ENCODE results near the gene FAM149B1. TPM values are rescaled to one million over a fixed set of nuclear protein-coding genes. Genes with fewer than 3 reads are reported as not detected.

The FAM149B1 gene
- total and polyA plus RNA-seq, 4 donors = 32.1 to 39.9 (median 38.2) TPM

- H3K36me3 ChIP-seq (ENCODE audit: control insufficient read depth, insufficient read depth, low read length) = peaks cover 8% of the 10 kb centered on the region
- no peak overlapping the region for H3K4me3 ChIP-seq (ENCODE audit: low read depth, low read length)
- H3K27ac ChIP-seq (ENCODE audit: low read depth, low read length) = no peak overlapping the region
- WGBS (ENCODE audit: insufficient coverage) = no CpG with 5 or more reads among the region's 1 CpG
- H3K9me3 ChIP-seq (ENCODE audit: control insufficient read depth, insufficient read depth, low read length) = no peaks in the 10 kb centered on the region
- no peaks in the 10 kb centered on the region for H3K27me3 ChIP-seq (ENCODE audit: control insufficient read depth, insufficient read depth, low read length)
- no peaks in the 10 kb centered on the region for H3K4me1 ChIP-seq (ENCODE audit: control insufficient read depth, insufficient read depth, low read length)
- DNase-seq (ENCODE audit: low read depth in 4 of 6, low spot score in 6 of 6) = no peak
These were observed 53.1 kb downstream of the FAM149B1 start for GRCh38 chr10:73220989-73221388.

GRCh38 chr10:73225518-73225917, 57.6 kb downstream of the FAM149B1 start:
- Histone ChIP-seq H3K27me3 (ENCODE audit: control insufficient read depth, insufficient read depth, low read length) (no peaks in the 10 kb centered on the region), H3K4me1 (ENCODE audit: control insufficient read depth, insufficient read depth, low read length) (no peaks in the 10 kb centered on the region), H3K36me3 (ENCODE audit: control insufficient read depth, insufficient read depth, low read length) (peaks cover 7% of the 10 kb centered on the region), H3K4me3 (ENCODE audit: low read depth, low read length) (no peak overlapping the region), H3K27ac (ENCODE audit: low read depth, low read length) (no peak overlapping the region), H3K9me3 (ENCODE audit: control insufficient read depth, insufficient read depth, low read length) (no peaks in the 10 kb centered on the region)
- no peak for DNase-seq (ENCODE audit: low read depth in 4 of 6, low spot score in 6 of 6)

GRCh38 chr10:73226663-73227062, 58.7 kb downstream of the FAM149B1 start:
- DNase-seq (ENCODE audit: low read depth in 4 of 6, low spot score in 6 of 6) = no peak
- H3K4me1 ChIP-seq (ENCODE audit: control insufficient read depth, insufficient read depth, low read length) = no peaks in the 10 kb centered on the region
- H3K36me3 ChIP-seq (ENCODE audit: control insufficient read depth, insufficient read depth, low read length) = peaks cover 8% of the 10 kb centered on the region
- no peaks in the 10 kb centered on the region for H3K9me3 ChIP-seq (ENCODE audit: control insufficient read depth, insufficient read depth, low read length)
- H3K4me3 ChIP-seq (ENCODE audit: low read depth, low read length) = no peak overlapping the region
- H3K27me3 ChIP-seq (ENCODE audit: control insufficient read depth, insufficient read depth, low read length) = no peaks in the 10 kb centered on the region
- H3K27ac ChIP-seq (ENCODE audit: low read depth, low read length) = no peak overlapping the region

GRCh38 chr10:73228247-73228646, 60.3 kb downstream of the FAM149B1 start:
- WGBS (ENCODE audit: insufficient coverage) = 100% methylated on average over 1 of the region's 3 CpGs
- Histone ChIP-seq H3K27me3 (ENCODE audit: control insufficient read depth, insufficient read depth, low read length) (no peaks in the 10 kb centered on the region), H3K27ac (ENCODE audit: low read depth, low read length) (no peak overlapping the region), H3K9me3 (ENCODE audit: control insufficient read depth, insufficient read depth, low read length) (no peaks in the 10 kb centered on the region), H3K4me3 (ENCODE audit: low read depth, low read length) (no peak overlapping the region), H3K4me1 (ENCODE audit: control insufficient read depth, insufficient read depth, low read length) (no peaks in the 10 kb centered on the region), H3K36me3 (ENCODE audit: control insufficient read depth, insufficient read depth, low read length) (peaks cover 9% of the 10 kb centered on the region)
- no peak for DNase-seq (ENCODE audit: low read depth in 4 of 6, low spot score in 6 of 6)

GRCh38 chr10:73229567-73229966, 61.6 kb downstream of the FAM149B1 start:
- peaks cover 11% of the 10 kb centered on the region for H3K36me3 ChIP-seq (ENCODE audit: control insufficient read depth, insufficient read depth, low read length)
- no peak overlapping the region for H3K4me3 ChIP-seq (ENCODE audit: low read depth, low read length)
- H3K27ac ChIP-seq (ENCODE audit: low read depth, low read length) = no peak overlapping the region
- no peaks in the 10 kb centered on the region for H3K27me3 ChIP-seq (ENCODE audit: control insufficient read depth, insufficient read depth, low read length)
- WGBS (ENCODE audit: insufficient coverage) = 91% methylated on average over 5 of the region's 6 CpGs
- H3K4me1 ChIP-seq (ENCODE audit: control insufficient read depth, insufficient read depth, low read length) = no peaks in the 10 kb centered on the region
- DNase-seq (ENCODE audit: low read depth in 4 of 6, low spot score in 6 of 6) = no peak
- no peaks in the 10 kb centered on the region for H3K9me3 ChIP-seq (ENCODE audit: control insufficient read depth, insufficient read depth, low read length)

- Histone ChIP-seq H3K4me3 (ENCODE audit: low read depth, low read length) (no peak overlapping the region), H3K4me1 (ENCODE audit: control insufficient read depth, insufficient read depth, low read length) (no peaks in the 10 kb centered on the region), H3K36me3 (ENCODE audit: control insufficient read depth, insufficient read depth, low read length) (peaks cover 29% of the 10 kb centered on the region), H3K27ac (ENCODE audit: low read depth, low read length) (no peak overlapping the region), H3K27me3 (ENCODE audit: control insufficient read depth, insufficient read depth, low read length) (no peaks in the 10 kb centered on the region), H3K9me3 (ENCODE audit: control insufficient read depth, insufficient read depth, low read length) (no peaks in the 10 kb centered on the region)
- WGBS (ENCODE audit: insufficient coverage) = 86% methylated on average over 4 of the region's 8 CpGs
- DNase-seq (ENCODE audit: low read depth in 4 of 6, low spot score in 6 of 6) = no peak
These were observed 65.0 kb downstream of the FAM149B1 start for GRCh38 chr10:73232887-73233286.

- Histone ChIP-seq H3K4me1 (ENCODE audit: control insufficient read depth, insufficient read depth, low read length) (no peaks in the 10 kb centered on the region), H3K9me3 (ENCODE audit: control insufficient read depth, insufficient read depth, low read length) (no peaks in the 10 kb centered on the region), H3K36me3 (ENCODE audit: control insufficient read depth, insufficient read depth, low read length) (peaks cover 25% of the 10 kb centered on the region), H3K4me3 (ENCODE audit: low read depth, low read length) (no peak overlapping the region), H3K27me3 (ENCODE audit: control insufficient read depth, insufficient read depth, low read length) (no peaks in the 10 kb centered on the region), H3K27ac (ENCODE audit: low read depth, low read length) (no peak overlapping the region)
- WGBS (ENCODE audit: insufficient coverage) = no CpG with 5 or more reads among the region's 2 CpGs
- DNase-seq (ENCODE audit: low read depth in 4 of 6, low spot score in 6 of 6) = no peak
These were observed 66.0 kb downstream of the FAM149B1 start for GRCh38 chr10:73233883-73234282.

- Histone ChIP-seq H3K9me3 (ENCODE audit: control insufficient read depth, insufficient read depth, low read length) (no peaks in the 10 kb centered on the region), H3K4me3 (ENCODE audit: low read depth, low read length) (no peak overlapping the region), H3K4me1 (ENCODE audit: control insufficient read depth, insufficient read depth, low read length) (no peaks in the 10 kb centered on the region), H3K27ac (ENCODE audit: low read depth, low read length) (no peak overlapping the region), H3K36me3 (ENCODE audit: control insufficient read depth, insufficient read depth, low read length) (peaks cover 25% of the 10 kb centered on the region), H3K27me3 (ENCODE audit: control insufficient read depth, insufficient read depth, low read length) (no peaks in the 10 kb centered on the region)
- WGBS (ENCODE audit: insufficient coverage) = 80% methylated on average over 1 of the region's 7 CpGs
- no peak for DNase-seq (ENCODE audit: low read depth in 4 of 6, low spot score in 6 of 6)
These were observed 66.8 kb downstream of the FAM149B1 start for GRCh38 chr10:73234695-73235094.

- no CpG with 5 or more reads among the region's 5 CpGs for WGBS (ENCODE audit: insufficient coverage)
- Histone ChIP-seq H3K4me3 (ENCODE audit: low read depth, low read length) (no peak overlapping the region), H3K27ac (ENCODE audit: low read depth, low read length) (no peak overlapping the region), H3K4me1 (ENCODE audit: control insufficient read depth, insufficient read depth, low read length) (no peaks in the 10 kb centered on the region), H3K27me3 (ENCODE audit: control insufficient read depth, insufficient read depth, low read length) (no peaks in the 10 kb centered on the region), H3K36me3 (ENCODE audit: control insufficient read depth, insufficient read depth, low read length) (peaks cover 28% of the 10 kb centered on the region), H3K9me3 (ENCODE audit: control insufficient read depth, insufficient read depth, low read length) (no peaks in the 10 kb centered on the region)
- no peak for DNase-seq (ENCODE audit: low read depth in 4 of 6, low spot score in 6 of 6)
These were observed 71.2 kb downstream of the FAM149B1 start for GRCh38 chr10:73238990-73239566.

GRCh38 chr10:73239908-73240307, 72.0 kb downstream of the FAM149B1 start:
- H3K27me3 ChIP-seq (ENCODE audit: control insufficient read depth, insufficient read depth, low read length) = no peaks in the 10 kb centered on the region
- peaks cover 25% of the 10 kb centered on the region for H3K36me3 ChIP-seq (ENCODE audit: control insufficient read depth, insufficient read depth, low read length)
- H3K4me1 ChIP-seq (ENCODE audit: control insufficient read depth, insufficient read depth, low read length) = no peaks in the 10 kb centered on the region
- H3K4me3 ChIP-seq (ENCODE audit: low read depth, low read length) = no peak overlapping the region
- DNase-seq (ENCODE audit: low read depth in 4 of 6, low spot score in 6 of 6) = no peak
- H3K27ac ChIP-seq (ENCODE audit: low read depth, low read length) = no peak overlapping the region
- no peaks in the 10 kb centered on the region for H3K9me3 ChIP-seq (ENCODE audit: control insufficient read depth, insufficient read depth, low read length)
- WGBS (ENCODE audit: insufficient coverage) = no CpG with 5 or more reads among the region's 2 CpGs
